Common myeloid progenitor, CD34-positive (primary cell): ENCODE measurements around the gene KRTAP4-2.

Experiments used
- CTCF ChIA-PET: fragments of 350-600 bp; sonication (Branson Sonifier 250); formaldehyde crosslinking; loops from one replicate; lab custom pipeline; 2021; ENCODE audit warnings: antibody characterized with exemption; lab: Charles Lee
- POLR2A ChIA-PET: fragments of 350-600 bp; sonication (Branson Sonifier 250); formaldehyde crosslinking; loops from one replicate; lab custom pipeline; 2021; ENCODE audit warnings: antibody characterized with exemption; lab: Charles Lee
- DNase-seq, 3 donors: peaks; one replicate each; pipeline versions ENCODE4 v3.0.0 to v3.0.0-alpha.2; 2013
- H3K27ac ChIP-seq, 2 experiments: 1 replicate in 1 of 2; 2 replicates in 1 of 2; pipeline ENCODE4 v1.7.0; 2013; ENCODE audit warnings: inconsistent platforms in 2 of 2, low read length in 2 of 2, mild to moderate bottlenecking in 2 of 2, low read depth in 1 of 2, moderate library complexity in 1 of 2; ENCODE audit not compliant: severe bottlenecking in 2 of 2, insufficient read depth in 1 of 2, poor library complexity in 1 of 2
- H3K27me3 ChIP-seq, 5 experiments: replicated peaks in 2 of 5; 1 replicate in 3 of 5; 2 replicates in 2 of 5; pipeline versions ENCODE4 v1.6.1 to v1.7.0; 2013; ENCODE audit warnings: low read length in 4 of 5, mild to moderate bottlenecking in 2 of 5, moderate library complexity in 2 of 5, inconsistent platforms in 1 of 5; ENCODE audit not compliant: insufficient read depth in 5 of 5, control insufficient read depth in 4 of 5
- H3K36me3 ChIP-seq, 4 experiments: 1 replicate in 2 of 4; 2 replicates in 2 of 4; pipeline versions ENCODE4 v1.6.1 to v1.7.0; 2013; ENCODE audit warnings: low read length in 3 of 4, control low read depth in 1 of 4, mild to moderate bottlenecking in 1 of 4; ENCODE audit not compliant: control insufficient read depth in 4 of 4, insufficient read depth in 4 of 4
- H3K4me1 ChIP-seq, 4 experiments: 1 replicate in 3 of 4; 2 replicates in 1 of 4; pipeline versions ENCODE4 v1.6.1 to v1.7.1; 2013; ENCODE audit warnings: low read length in 3 of 4, mild to moderate bottlenecking in 3 of 4, control low read depth in 1 of 4, inconsistent platforms in 1 of 4, moderate library complexity in 1 of 4; ENCODE audit not compliant: control insufficient read depth in 4 of 4, insufficient read depth in 4 of 4; ENCODE audit errors: control extremely low read depth in 1 of 4
- H3K4me3 ChIP-seq, 7 experiments: 1 replicate in 4 of 7; 2 replicates in 3 of 7; pipeline versions ENCODE4 v1.5.1 to v1.7.0; 2013; ENCODE audit warnings: mild to moderate bottlenecking in 7 of 7, low read length in 6 of 7, moderate library complexity in 6 of 7, inconsistent platforms in 2 of 7, low read depth in 2 of 7, control low read depth in 1 of 7; ENCODE audit not compliant: insufficient read depth in 4 of 7, control insufficient read depth in 1 of 7; ENCODE audit errors: extremely low read depth in 1 of 7
- H3K9me3 ChIP-seq, 5 experiments: 1 replicate in 4 of 5; 2 replicates in 1 of 5; pipeline versions ENCODE4 v1.6.1 to v1.7.1; 2013; ENCODE audit warnings: low read length in 4 of 5, mild to moderate bottlenecking in 2 of 5, inconsistent platforms in 1 of 5, low read depth in 1 of 5, moderate library complexity in 1 of 5; ENCODE audit not compliant: control insufficient read depth in 4 of 5, insufficient read depth in 2 of 5; ENCODE audit errors: control extremely low read depth in 1 of 5
- WGBS: methylation state at CpG from one replicate; pipeline ENCODE4 v1.1.5; 2013; ENCODE audit not compliant: insufficient coverage; 5-methylcytosine and 5-hydroxymethylcytosine counted together

The KRTAP4-2 gene

GRCh38 chr17:41178843-41179616 is 1.0 kb upstream of the KRTAP4-2 start:
- Histone ChIP-seq H3K27ac (no peak overlapping the region), H3K9me3 (no peaks in the 10 kb centered on the region), H3K36me3 (no peaks in the 10 kb centered on the region), H3K4me3 (no peak overlapping the region), H3K4me1 (peaks cover 0 to 3% (median 0%) of the 10 kb centered on the region in 4 experiments), H3K27me3 (no peaks in the 10 kb centered on the region)
- ChIA-PET POLR2A (no interaction called here), CTCF (no interaction called here)
- no peak for DNase-seq
- 100% methylated on average over 1 of the region's 1 CpG for whole genome bisulfite sequencing

GRCh38 chr17:41178341-41178740 is 320 bp upstream of the KRTAP4-2 start:
- CTCF ChIA-PET: no interaction called here
- no peaks in the 10 kb centered on the region for H3K9me3 ChIP-seq
- no peak overlapping the region for H3K27ac ChIP-seq
- H3K27me3 ChIP-seq: no peaks in the 10 kb centered on the region
- H3K4me1 ChIP-seq: peaks cover 0 to 3% (median 0%) of the 10 kb centered on the region in 4 experiments
- DNase-seq: no peak
- POLR2A ChIA-PET: no interaction called here
- 100% methylated on average over 3 of the region's 3 CpGs for WGBS
- H3K36me3 ChIP-seq: no peaks in the 10 kb centered on the region
- no peak overlapping the region for H3K4me3 ChIP-seq

GRCh38 chr17:41176744-41177387 is 1.2 kb downstream of the KRTAP4-2 start:
- CTCF ChIA-PET: no interaction called here
- WGBS: 50% methylated on average over 1 of the region's 3 CpGs
- no peak for DNase-seq
- POLR2A ChIA-PET: no interaction called here
- H3K9me3 ChIP-seq: no peaks in the 10 kb centered on the region
- peaks cover 0 to 3% (median 0%) of the 10 kb centered on the region in 4 experiments for H3K4me1 ChIP-seq
- no peak overlapping the region for H3K27ac ChIP-seq
- no peaks in the 10 kb centered on the region for H3K36me3 ChIP-seq
- H3K4me3 ChIP-seq: no peak overlapping the region
- H3K27me3 ChIP-seq: no peaks in the 10 kb centered on the region

GRCh38 chr17:41171886-41172285 is 6.1 kb downstream of the KRTAP4-2 start:
- WGBS: no CpG with 5 or more reads among the region's 2 CpGs
- CTCF ChIA-PET: no interaction called here
- no peaks in the 10 kb centered on the region for H3K9me3 ChIP-seq
- H3K36me3 ChIP-seq: no peaks in the 10 kb centered on the region
- H3K4me3 ChIP-seq: no peak overlapping the region
- POLR2A ChIA-PET: no interaction called here
- no peak overlapping the region for H3K27ac ChIP-seq
- peaks cover 0 to 3% (median 0%) of the 10 kb centered on the region in 4 experiments for H3K4me1 ChIP-seq
- H3K27me3 ChIP-seq: no peaks in the 10 kb centered on the region
- no peak for DNase-seq

GRCh38 chr17:41168121-41168520 is 9.9 kb downstream of the KRTAP4-2 start, which contains the start of gene KRTAP4-3:
Gene KRTAP4-3 (minus strand): TSS chr17:41168221. CDS start chr17:41168172, 49 bp downstream.
- Histone ChIP-seq H3K4me1 (no peaks in the 10 kb centered on the region), H3K27me3 (no peaks in the 10 kb centered on the region), H3K27ac (no peak within 1 kb of the TSS), H3K36me3 (no peaks in the 10 kb centered on the region), H3K9me3 (peaks cover 0 to 1% (median 0%) of the 10 kb centered on the region in 5 experiments), H3K4me3 (no peak within 1 kb of the TSS)
- POLR2A ChIA-PET: no interaction called here
- CTCF ChIA-PET: no interaction called here
- DNase-seq: no peak
- no CpG with 5 or more reads among the region's 1 CpG for WGBS

GRCh38 chr17:41167561-41167960 is 10.5 kb downstream of the KRTAP4-2 start:
- WGBS: 96% methylated on average over 7 of the region's 7 CpGs

GRCh38 chr17:41163828-41164227 is 14.2 kb downstream of the KRTAP4-2 start:
- peaks cover 0 to 1% (median 0%) of the 10 kb centered on the region in 5 experiments for H3K9me3 ChIP-seq
- no peak overlapping the region for H3K27ac ChIP-seq
- no peaks in the 10 kb centered on the region for H3K27me3 ChIP-seq
- no peaks in the 10 kb centered on the region for H3K4me1 ChIP-seq
- 94% methylated on average over 3 of the region's 7 CpGs for WGBS
- H3K36me3 ChIP-seq: no peaks in the 10 kb centered on the region
- H3K4me3 ChIP-seq: no peak overlapping the region
- ChIA-PET POLR2A (no interaction called here), CTCF (no interaction called here)
- no peak for DNase-seq

More at GRCh38 chr17:41167561-41167960, 10.5 kb downstream of the KRTAP4-2 start:
- H3K27me3 ChIP-seq: no peaks in the 10 kb centered on the region
- no peaks in the 10 kb centered on the region for H3K4me1 ChIP-seq
- CTCF ChIA-PET: no interaction called here
- no peak for DNase-seq
- no peak overlapping the region for H3K4me3 ChIP-seq
- POLR2A ChIA-PET: no interaction called here
- no peak overlapping the region for H3K27ac ChIP-seq
- H3K36me3 ChIP-seq: no peaks in the 10 kb centered on the region
- H3K9me3 ChIP-seq: peaks cover 0 to 1% (median 0%) of the 10 kb centered on the region in 5 experiments
